Left lung (tissue), 10 donors: ENCODE measurements around the gene PDLIM7. TPM values are rescaled to one million over a fixed set of nuclear protein-coding genes. Genes with fewer than 3 reads are reported as not detected.

Experiments
- ATAC-seq: fragments of 200-7000 bp; cut with Tn5 transposase; one replicate; pipeline ENCODE4 v1.9.1; 2020; ENCODE audit warnings: moderate library complexity
- DNase-seq, 4 donors: peaks; one replicate each; pipeline ENCODE4 v3.0.0-alpha.2; 2013 to 2020
- H3K27ac ChIP-seq, 2 donors: fragments of 200-600 bp; sonication (generic) in 1 of 2; one replicate each; pipeline versions ENCODE4 v1.5.0 to v1.8.0; 2020 to 2021
- H3K27me3 ChIP-seq, 2 donors: fragments of 200-600 bp; sonication (generic) in 1 of 2; one replicate each; pipeline versions ENCODE4 v1.5.0 to v1.8.0; 2020 to 2021
- H3K36me3 ChIP-seq, 2 donors: fragments of 200-600 bp; sonication (generic) in 1 of 2; one replicate each; pipeline versions ENCODE4 v1.5.0 to v1.8.0; 2020 to 2021
- H3K4me1 ChIP-seq, 2 donors: fragments of 200-600 bp; one replicate each; pipeline ENCODE4 v1.8.0; 2021
- H3K4me3 ChIP-seq, 2 donors: fragments of 200-600 bp; sonication (generic) in 1 of 2; one replicate each; pipeline versions ENCODE4 v1.5.0 to v1.8.0; 2020 to 2021; ENCODE audit warnings: mild to moderate bottlenecking in 1 of 2
- H3K9me3 ChIP-seq, 2 donors: fragments of 200-600 bp; sonication (generic) in 1 of 2; one replicate each; pipeline versions ENCODE4 v1.5.0 to v1.8.0; 2020 to 2021
- CTCF ChIP-seq, 2 donors: fragments of 200-600 bp; sonication (generic) in 1 of 2; IDR thresholded peaks; one replicate each; pipeline versions ENCODE4 v1.5.0 to v1.8.0; 2021; ENCODE audit warnings: antibody characterized with exemption in 2 of 2
- intact Hi-C, 2 donors: fragments of 100-400 bp; cut with DNase I; formaldehyde crosslinking; loops; one replicate each; pipeline versions ENCODE4 v1.11.2 to v1.14.2; 2022
- polyA plus RNA-seq, 6 donors: library from polyadenylated mRNA; unstranded; fragments of 120-200 nt; gene quantifications; one replicate each; pipeline ENCODE4 v1.2.1, GENCODE V29; 2013; ENCODE audit not compliant: insufficient read length in 6 of 6
- total RNA-seq, 2 donors: library from RNA; stranded (reverse); fragmentation: NEBNext Ultra II Directional; extraction: Animal tissue kit (Norgen Biotek cat#: 25700); gene quantifications; one replicate each; pipeline ENCODE4 v1.2.1, GENCODE V29; 2021
- donor health status: DM: no; HTN: yes; CAD: no.
- donor health status: DM: no; HTN: no; CAD: no.

The PDLIM7 gene
- total and polyA plus RNA-seq, 8 donors, result 60.9 to 141 (median 90.2) TPM

DNA sequence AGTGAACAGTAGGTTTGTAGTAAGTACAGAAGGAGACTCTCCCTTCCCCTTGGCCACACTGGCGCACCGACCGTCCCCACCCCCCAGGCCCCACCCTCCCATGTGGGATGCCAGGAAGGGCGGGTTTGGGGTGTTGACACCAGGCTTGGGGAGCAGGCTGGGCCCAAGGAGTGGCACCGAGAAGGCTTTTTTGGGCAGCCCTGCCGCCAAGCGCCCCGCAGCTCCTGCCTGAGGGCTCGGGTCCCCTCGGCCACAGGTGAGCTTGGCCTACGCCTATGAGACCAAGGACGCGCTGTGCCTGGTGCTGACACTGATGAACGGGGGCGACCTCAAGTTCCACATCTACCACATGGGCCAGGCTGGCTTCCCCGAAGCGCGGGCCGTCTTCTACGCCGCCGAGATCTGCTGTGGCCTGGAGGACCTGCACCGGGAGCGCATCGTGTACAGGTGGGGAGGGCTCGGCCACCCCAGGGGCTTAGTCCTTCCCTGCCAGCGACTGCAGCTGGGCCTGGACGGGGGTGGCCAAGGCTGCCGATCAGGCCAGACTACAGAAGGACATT is 63.7 kb downstream of the PDLIM7 start:
- Histone ChIP-seq H3K9me3 (no peaks in the 10 kb centered on the region), H3K4me1 (peaks cover 0 to 52% of the 10 kb centered on the region in 2 donors), H3K4me3 (no peak overlapping the region), H3K27me3 (no peaks in the 10 kb centered on the region), H3K36me3 (peaks cover 0 to 85% of the 10 kb centered on the region in 2 donors), H3K27ac (peak overlapping the region in 1 of 2 donors; percentile 13)
- no peak for TF ChIP-seq CTCF (IDR thresholded peaks at IDR 0.05)
- DNase-seq (no peak), ATAC-seq (no peak)
- intact Hi-C loops, result no loop called here

Other genes with a start within 250 kb of the PDLIM7 start
- gene RAB24, start 193.9 kb downstream of the PDLIM7 start, total RNA-seq, result 10 to 100 TPM; 30.3 to 36.2 TPM
- 10 to 100 TPM; 24.2 to 39.7 (median 28.4) TPM for gene RAB24, start 193.9 kb downstream of the PDLIM7 start, polyA plus RNA-seq
- gene PRELID1, start 193.8 kb downstream of the PDLIM7 start, total RNA-seq, result 100 to 1,000 TPM in 1 of 2 donors, 10 to 100 TPM in 1; 87.8 to 154 TPM
- gene PRELID1, start 193.8 kb downstream of the PDLIM7 start, polyA plus RNA-seq, result 100 to 1,000 TPM in 1 of 6 donors, 10 to 100 TPM in 5; 72.3 to 103 (median 84.8) TPM
- gene MXD3, start 185.7 kb downstream of the PDLIM7 start, total RNA-seq, result 10 to 100 TPM; 10.8 to 12.4 TPM
- gene MXD3, start 185.7 kb downstream of the PDLIM7 start, polyA plus RNA-seq, result 10 to 100 TPM; 17.0 to 36.5 (median 24.4) TPM
- gene LMAN2, start 145.9 kb downstream of the PDLIM7 start, total RNA-seq, result 100 to 1,000 TPM; 133 to 155 TPM
- gene LMAN2, start 145.9 kb downstream of the PDLIM7 start, polyA plus RNA-seq, result 100 to 1,000 TPM; 101 to 118 (median 106) TPM
- gene RGS14, start 139.7 kb downstream of the PDLIM7 start, total RNA-seq, result 10 to 100 TPM; 14.2 to 28.2 TPM
- gene RGS14, start 139.7 kb downstream of the PDLIM7 start, polyA plus RNA-seq, result 1 to 10 TPM; 4.0 to 8.5 (median 6.4) TPM
- not detected for gene SLC34A1, start 113.2 kb downstream of the PDLIM7 start, total RNA-seq
- gene SLC34A1, start 113.2 kb downstream of the PDLIM7 start, polyA plus RNA-seq, result 1 to 10 TPM in 1 of 6 donors, under 1 TPM in 4, not detected in 1; 0.18 to 1.7 (median 0.36) TPM
- gene PFN3, start 96.9 kb downstream of the PDLIM7 start, total RNA-seq, result not detected
- gene PFN3, start 96.9 kb downstream of the PDLIM7 start, polyA plus RNA-seq, result not detected
- 1 to 10 TPM in 1 of 2 donors, under 1 TPM in 1; 0.63 to 1.1 TPM for gene F12, start 88.0 kb downstream of the PDLIM7 start, total RNA-seq
- under 1 TPM in 5 of 6 donors, not detected in 1; 0.20 to 0.37 (median 0.31) TPM for gene F12, start 88.0 kb downstream of the PDLIM7 start, polyA plus RNA-seq
- 10 to 100 TPM; 32.3 to 57.1 TPM for gene GRK6, start 70.9 kb downstream of the PDLIM7 start, total RNA-seq
- gene GRK6, start 70.9 kb downstream of the PDLIM7 start, polyA plus RNA-seq, result 10 to 100 TPM; 15.7 to 26.0 (median 23.6) TPM
- gene PRR7, start 50.8 kb downstream of the PDLIM7 start, total RNA-seq, result 1 to 10 TPM; 2.7 to 4.1 TPM
- gene PRR7, start 50.8 kb downstream of the PDLIM7 start, polyA plus RNA-seq, result 1 to 10 TPM in 2 of 6 donors, under 1 TPM in 4; 0.30 to 1.5 (median 0.76) TPM
- gene DBN1, start 24.0 kb downstream of the PDLIM7 start, total RNA-seq, result 10 to 100 TPM; 43.2 to 83.1 TPM
- 100 to 1,000 TPM; 134 to 207 (median 165) TPM for gene DBN1, start 24.0 kb downstream of the PDLIM7 start, polyA plus RNA-seq
- gene DOK3, start 12.2 kb upstream of the PDLIM7 start, total RNA-seq, result 10 to 100 TPM; 18.2 to 90.5 TPM
- gene DOK3, start 12.2 kb upstream of the PDLIM7 start, polyA plus RNA-seq, result 1 to 10 TPM; 5.8 to 7.4 (median 6.7) TPM
- gene DDX41, start 19.4 kb upstream of the PDLIM7 start, total RNA-seq, result 10 to 100 TPM; 65.9 to 86.7 TPM
- gene DDX41, start 19.4 kb upstream of the PDLIM7 start, polyA plus RNA-seq, result 10 to 100 TPM; 77.1 to 90.2 (median 81.9) TPM
- 10 to 100 TPM; 64.3 to 73.9 TPM for gene FAM193B, start 57.0 kb upstream of the PDLIM7 start, total RNA-seq
- 100 to 1,000 TPM in 3 of 6 donors, 10 to 100 TPM in 3; 82.5 to 112 (median 101) TPM for gene FAM193B, start 57.0 kb upstream of the PDLIM7 start, polyA plus RNA-seq
- 100 to 1,000 TPM; 200 to 221 TPM for gene TMED9, start 94.6 kb upstream of the PDLIM7 start, total RNA-seq
- 100 to 1,000 TPM; 120 to 149 (median 134) TPM for gene TMED9, start 94.6 kb upstream of the PDLIM7 start, polyA plus RNA-seq
- 10 to 100 TPM; 23.8 to 26.6 TPM for gene B4GALT7, start 102.5 kb upstream of the PDLIM7 start, total RNA-seq
- gene B4GALT7, start 102.5 kb upstream of the PDLIM7 start, polyA plus RNA-seq, result 10 to 100 TPM; 19.8 to 27.4 (median 22.0) TPM